ENCODE data around the gene CDYL.

The CDYL gene

GRCh38 chr6:4853349-4853748 is 77.1 kb downstream of the CDYL start:
- Histone ChIP-seq H3K79me2 (ENCODE audit: insufficient read depth, low read depth) (peaks cover 99% of the 10 kb centered on the region), H3K4me2 (no peak overlapping the region)

GRCh38 chr6:4853782-4854511 is 77.7 kb downstream of the CDYL start:
- no peak overlapping the region for H3K9ac ChIP-seq
- H3K4me3 ChIP-seq (IDR thresholded peaks at IDR 0.05; ENCODE audit: insufficient read depth, low read depth, low read length): no peak overlapping the region
- TF ChIP-seq CTCF (conservative IDR thresholded peaks at IDR 0.05; ENCODE audit: low read depth, low read length): no peak
- H4K20me1 ChIP-seq (ENCODE audit: insufficient read depth): peaks cover 26% of the 10 kb centered on the region
- no peaks in the 10 kb centered on the region for H3K36me3 ChIP-seq (ENCODE audit: insufficient read depth)
- H3K79me2 ChIP-seq (ENCODE audit: insufficient read depth, low read depth): peaks cover 99% of the 10 kb centered on the region
- no peak overlapping the region for H3K4me2 ChIP-seq
- H3K27me3 ChIP-seq (ENCODE audit: insufficient read depth, low read depth): no peaks in the 10 kb centered on the region
- peaks cover 41% of the 10 kb centered on the region for H3K4me1 ChIP-seq (ENCODE audit: low read depth, poor library complexity, severe bottlenecking)
- no peak overlapping the region for H2AFZ ChIP-seq (ENCODE audit: low read depth)
- H3K27ac ChIP-seq: no peak overlapping the region

More at GRCh38 chr6:4853349-4853748, 77.1 kb downstream of the CDYL start:
- Histone ChIP-seq H3K27me3 (ENCODE audit: insufficient read depth, low read depth) (no peaks in the 10 kb centered on the region), H2AFZ (ENCODE audit: low read depth) (no peak overlapping the region), H4K20me1 (ENCODE audit: insufficient read depth) (peaks cover 31% of the 10 kb centered on the region), H3K27ac (no peak overlapping the region), H3K4me3 (IDR thresholded peaks at IDR 0.05; ENCODE audit: insufficient read depth, low read depth, low read length) (no peak overlapping the region), H3K9ac (no peak overlapping the region), H3K4me1 (ENCODE audit: low read depth, poor library complexity, severe bottlenecking) (peaks cover 40% of the 10 kb centered on the region), H3K36me3 (ENCODE audit: insufficient read depth) (no peaks in the 10 kb centered on the region)
- TF ChIP-seq CTCF (conservative IDR thresholded peaks at IDR 0.05; ENCODE audit: low read depth, low read length): no peak

GRCh38 chr6:4856785-4857184 is 80.6 kb downstream of the CDYL start:
- no peak overlapping the region for H3K9ac ChIP-seq
- H3K4me1 ChIP-seq (ENCODE audit: low read depth, poor library complexity, severe bottlenecking): peaks cover 55% of the 10 kb centered on the region
- H3K4me2 ChIP-seq: no peak overlapping the region
- no peaks in the 10 kb centered on the region for H3K27me3 ChIP-seq (ENCODE audit: insufficient read depth, low read depth)
- H3K36me3 ChIP-seq (ENCODE audit: insufficient read depth): no peaks in the 10 kb centered on the region
- H3K79me2 ChIP-seq (ENCODE audit: insufficient read depth, low read depth): peaks cover 96% of the 10 kb centered on the region; the same call in 1 of the 2 replicates
- peaks cover 3% of the 10 kb centered on the region; the same call in 1 of the 2 replicates for H4K20me1 ChIP-seq (ENCODE audit: insufficient read depth)
- no peak overlapping the region for H2AFZ ChIP-seq (ENCODE audit: low read depth)
- 0 out of 2 replicates have a peak, but pooled peaks have one; percentile 22 for TF ChIP-seq CTCF (conservative IDR thresholded peaks at IDR 0.05; ENCODE audit: low read depth, low read length)
- H3K4me3 ChIP-seq (IDR thresholded peaks at IDR 0.05; ENCODE audit: insufficient read depth, low read depth, low read length): no peak overlapping the region
- no peak overlapping the region for H3K27ac ChIP-seq

DNA sequence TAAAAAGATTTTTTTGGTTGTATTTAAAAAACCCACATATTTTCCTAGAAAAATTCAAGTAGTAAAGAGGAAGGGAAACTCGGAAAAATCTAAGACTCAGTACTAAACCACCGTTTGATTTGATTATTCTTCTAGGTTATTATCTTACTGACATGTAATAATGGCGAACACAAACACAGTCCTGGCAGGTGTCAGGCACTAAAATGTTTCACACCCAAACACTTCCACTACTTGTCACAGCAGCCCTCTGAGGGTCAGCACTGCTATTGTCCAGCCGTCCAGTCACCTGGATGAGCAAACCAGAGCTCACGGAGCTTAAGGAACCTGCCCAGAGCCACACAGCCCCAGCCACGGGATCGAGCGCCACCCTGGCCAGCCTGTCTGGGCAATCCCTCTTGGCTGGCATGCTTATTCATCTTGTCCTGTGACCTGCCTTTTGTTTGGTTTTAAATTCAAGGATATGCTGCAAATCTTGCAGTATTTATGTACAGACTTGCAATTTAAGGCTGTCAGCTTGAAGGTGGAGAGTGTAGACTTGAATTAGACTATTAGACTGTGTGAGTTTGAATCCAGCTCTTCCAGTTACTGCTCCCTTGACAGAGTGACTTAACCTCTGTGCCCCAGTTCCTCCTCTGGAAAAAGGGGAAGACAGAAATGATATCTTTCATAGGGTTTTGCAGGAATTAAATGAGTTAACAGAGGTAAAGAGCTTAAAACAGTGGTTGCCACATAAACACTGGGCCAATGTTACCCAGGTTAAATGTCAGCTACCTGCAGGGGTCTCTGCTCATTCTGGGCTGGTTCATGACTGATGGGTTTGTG is 82.2 kb downstream of the CDYL start:
- H4K20me1 ChIP-seq (ENCODE audit: insufficient read depth): no peaks in the 10 kb centered on the region; the same call in 1 of the 2 replicates
- no peaks in the 10 kb centered on the region for H3K36me3 ChIP-seq (ENCODE audit: insufficient read depth)
- no peak overlapping the region for H3K9ac ChIP-seq
- no peak for TF ChIP-seq CTCF (conservative IDR thresholded peaks at IDR 0.05; ENCODE audit: low read depth, low read length)
- H2AFZ ChIP-seq (ENCODE audit: low read depth): no peak overlapping the region
- H3K27me3 ChIP-seq (ENCODE audit: insufficient read depth, low read depth): no peaks in the 10 kb centered on the region
- no peak overlapping the region for H3K4me2 ChIP-seq
- H3K27ac ChIP-seq: no peak overlapping the region
- peaks cover 71% of the 10 kb centered on the region for H3K4me1 ChIP-seq (ENCODE audit: low read depth, poor library complexity, severe bottlenecking)
- H3K4me3 ChIP-seq (IDR thresholded peaks at IDR 0.05; ENCODE audit: insufficient read depth, low read depth, low read length): no peak overlapping the region
- H3K79me2 ChIP-seq (ENCODE audit: insufficient read depth, low read depth): peaks cover 95% of the 10 kb centered on the region; the same call in 1 of the 2 replicates
